ENCODE data around the gene TRAF7.

DNA sequence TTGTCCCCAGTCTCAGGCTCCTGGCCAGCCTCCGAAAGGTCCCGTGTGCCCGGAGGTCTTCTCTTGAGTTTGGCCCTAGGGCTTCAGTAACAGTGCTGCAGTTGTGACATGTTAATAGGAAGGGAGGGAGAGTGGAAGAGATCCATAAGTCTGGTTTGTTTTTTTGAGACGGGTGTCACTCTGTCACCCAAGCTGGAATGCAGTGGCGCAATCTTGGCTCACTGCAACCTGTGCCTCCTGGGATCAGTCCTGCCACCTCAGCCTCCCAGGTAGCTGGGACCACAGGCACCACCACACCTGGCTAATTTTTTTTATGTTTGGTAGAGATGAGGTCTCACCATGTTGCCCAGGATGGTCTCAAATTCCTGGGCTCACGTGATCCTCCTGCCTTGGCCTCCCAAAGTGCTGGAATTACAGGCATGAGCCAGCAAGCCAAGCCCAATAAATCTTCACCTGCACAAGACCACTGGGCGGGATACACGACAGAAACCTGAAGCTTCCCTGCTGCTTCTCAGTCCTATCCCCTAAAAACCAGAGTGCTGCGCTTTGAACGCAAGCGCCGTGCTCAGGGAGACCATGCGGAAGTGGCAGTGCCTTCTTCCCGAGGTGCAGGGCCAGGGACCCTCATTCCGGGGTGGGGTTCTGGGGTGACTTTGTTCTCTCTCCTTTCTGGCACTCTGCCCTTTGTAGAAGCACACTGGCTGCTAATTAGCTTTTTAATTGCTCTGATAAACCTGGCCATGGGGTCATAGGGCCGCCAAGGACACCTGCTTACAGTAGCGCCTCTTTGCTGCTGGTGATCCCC is 10.9 kb downstream of the TRAF7 start:
- TF ChIP-seq, protein P1, sequence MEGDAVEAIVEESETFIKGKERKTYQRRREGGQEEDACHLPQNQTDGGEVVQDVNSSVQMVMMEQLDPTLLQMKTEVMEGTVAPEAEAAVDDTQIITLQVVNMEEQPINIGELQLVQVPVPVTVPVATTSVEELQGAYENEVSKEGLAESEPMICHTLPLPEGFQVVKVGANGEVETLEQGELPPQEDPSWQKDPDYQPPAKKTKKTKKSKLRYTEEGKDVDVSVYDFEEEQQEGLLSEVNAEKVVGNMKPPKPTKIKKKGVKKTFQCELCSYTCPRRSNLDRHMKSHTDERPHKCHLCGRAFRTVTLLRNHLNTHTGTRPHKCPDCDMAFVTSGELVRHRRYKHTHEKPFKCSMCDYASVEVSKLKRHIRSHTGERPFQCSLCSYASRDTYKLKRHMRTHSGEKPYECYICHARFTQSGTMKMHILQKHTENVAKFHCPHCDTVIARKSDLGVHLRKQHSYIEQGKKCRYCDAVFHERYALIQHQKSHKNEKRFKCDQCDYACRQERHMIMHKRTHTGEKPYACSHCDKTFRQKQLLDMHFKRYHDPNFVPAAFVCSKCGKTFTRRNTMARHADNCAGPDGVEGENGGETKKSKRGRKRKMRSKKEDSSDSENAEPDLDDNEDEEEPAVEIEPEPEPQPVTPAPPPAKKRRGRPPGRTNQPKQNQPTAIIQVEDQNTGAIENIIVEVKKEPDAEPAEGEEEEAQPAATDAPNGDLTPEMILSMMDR (IDR thresholded peaks at IDR 0.05) = no peak
- no peak for TF ChIP-seq POLR2A (IDR thresholded peaks at IDR 0.05)
- TF ChIP-seq POLR2AphosphoS5 (IDR thresholded peaks at IDR 0.05) = no peak
